OCI-LY7 (cell line): Measurements from ENCODE around the gene MAP7D2. TPM values are rescaled to one million over a fixed set of nuclear protein-coding genes. Genes with fewer than 3 reads are reported as not detected.

Experiments used
- BruUV-seq: library from RNA; stranded (reverse); fragments of 400-500 nt; replicated peaks from 2 replicates; lab custom pipeline; 2021; lab: Mats Ljungman, UMichigan
- CTCF ChIA-PET: fragments of 300-600 bp; sonication (Branson Sonifier 250); formaldehyde crosslinking; loops from one replicate; lab custom pipeline; 2022; ENCODE audit warnings: antibody characterized with exemption; ENCODE audit not compliant: unreplicated experiment; lab: Charles Lee
- POLR2A ChIA-PET: fragments of 300-600 bp; sonication (Branson Sonifier 250); formaldehyde crosslinking; loops from one replicate; lab custom pipeline; 2022; ENCODE audit warnings: antibody characterized with exemption; lab: Charles Lee
- DNase-seq: peaks from one replicate; pipeline ENCODE4 v3.0.0-alpha.2; 2015; ENCODE audit warnings: low spot score
- H2AFZ ChIP-seq: fragments of 200-600 bp; sonication (generic), shearing (Covaris generic); 2 replicates; pipeline ENCODE4 v1.6.1; 2014; ENCODE audit warnings: mild to moderate bottlenecking, antibody characterized with exemption, low read length, moderate library complexity
- H3K27ac ChIP-seq: fragments of 200-600 bp; sonication (generic); 2 replicates; pipeline ENCODE4 v1.5.1; 2014; ENCODE audit warnings: mixed run types, low read depth, mild to moderate bottlenecking, moderate library complexity, low read length, inconsistent platforms; ENCODE audit not compliant: poor library complexity, severe bottlenecking
- H3K36me3 ChIP-seq: fragments of 200-600 bp; sonication (generic); 2 replicates; pipeline ENCODE4 v1.6.1; 2014; ENCODE audit warnings: mild to moderate bottlenecking, antibody characterized with exemption, low read length, moderate library complexity, mixed read lengths; ENCODE audit not compliant: insufficient read depth
- H3K4me1 ChIP-seq: fragments of 200-600 bp; sonication (generic); 2 replicates; pipeline ENCODE4 v1.5.1; 2014; ENCODE audit warnings: mild to moderate bottlenecking, low read length; ENCODE audit not compliant: insufficient read depth, poor library complexity, severe bottlenecking
- H3K4me2 ChIP-seq: fragments of 200-600 bp; sonication (generic); 2 replicates; pipeline ENCODE4 v1.6.1; 2014; ENCODE audit warnings: mild to moderate bottlenecking, low read length
- H3K4me3 ChIP-seq: fragments of 200-600 bp; sonication (generic); 2 replicates; pipeline ENCODE4 v1.5.1; 2014; ENCODE audit warnings: mild to moderate bottlenecking, low read depth, low read length; ENCODE audit not compliant: poor library complexity, severe bottlenecking
- H3K79me2 ChIP-seq: fragments of 200-600 bp; sonication (generic); 2 replicates; pipeline ENCODE4 v1.6.1; 2016; ENCODE audit warnings: low read depth, mild to moderate bottlenecking, low read length, moderate library complexity, mixed read lengths; ENCODE audit not compliant: insufficient read depth
- H3K9me2 ChIP-seq: fragments of 200-600 bp; sonication (generic); 2 replicates; pipeline ENCODE4 v1.6.1; 2016; ENCODE audit warnings: mild to moderate bottlenecking, low read length, mixed read lengths; ENCODE audit not compliant: insufficient read depth
- H3K9me3 ChIP-seq: fragments of 200-600 bp; sonication (generic); 2 replicates; pipeline ENCODE4 v1.6.1; 2014; ENCODE audit warnings: mild to moderate bottlenecking, mixed run types, low read length, mixed read lengths
- H4K20me1 ChIP-seq: fragments of 200-600 bp; sonication (generic); 2 replicates; pipeline ENCODE4 v1.6.1; 2014; ENCODE audit warnings: mild to moderate bottlenecking, antibody characterized with exemption, low read length, moderate library complexity, mixed read lengths; ENCODE audit not compliant: insufficient read depth
- EZH2phosphoT487 ChIP-seq: fragments of 200-600 bp; sonication (generic); IDR thresholded peaks from 2 replicates; pipeline ENCODE4 v1.6.1; 2018; ENCODE audit warnings: low read depth, borderline replicate concordance, mild to moderate bottlenecking, mixed run types, antibody characterized with exemption, low read length, moderate library complexity, mixed read lengths
- intact Hi-C: fragments of 100-400 bp; cut with micrococcal nuclease; formaldehyde crosslinking; loops from one replicate; pipeline ENCODE4 v1.10.0; 2022; ENCODE audit not compliant: unreplicated experiment
- total RNA-seq, 2 experiments: library from RNA; depleted of rRNA in 1 of 2; stranded (reverse); fragments of >200 nt in 1 of 2; shearing (Covaris generic) in 1 of 2; gene quantifications; 2 replicates each; pipeline ENCODE4 v1.2.3, GENCODE V29; 2014 to 2022
- TF ChIP-seq, protein P1 (sequence below): fragments of 200-600 bp; sonication (generic); conservative IDR thresholded peaks from 2 replicates; pipeline ENCODE4 v1.5.1; 2014; ENCODE audit warnings: mild to moderate bottlenecking, antibody characterized with exemption, low read length, moderate library complexity, mixed read lengths

The MAP7D2 gene
- total RNA-seq, 2 experiments from 2014 or later, result 0.13 TPM; not detected in 1

- Histone ChIP-seq H3K4me1 (no peaks in the 10 kb centered on the region), H3K4me2 (no peak overlapping the region), H3K9me2 (no peaks in the 10 kb centered on the region), H3K79me2 (no peaks in the 10 kb centered on the region), H3K4me3 (no peak overlapping the region), H4K20me1 (no peaks in the 10 kb centered on the region), H3K36me3 (no peaks in the 10 kb centered on the region), H3K9me3 (no peaks in the 10 kb centered on the region), H2AFZ (no peak overlapping the region), H3K27ac (no peak overlapping the region)
- intact Hi-C loops, result no loop called here
- POLR2A ChIA-PET, result interaction anchor here (0.7 kb wide), 1 partner anchor 67 kb away, joined by 3 read pairs; no protein-coding TSS in a partner anchor
- DNase-seq, result no peak
- BruUV-seq, result no TSS peak
- TF ChIP-seq, protein P1, sequence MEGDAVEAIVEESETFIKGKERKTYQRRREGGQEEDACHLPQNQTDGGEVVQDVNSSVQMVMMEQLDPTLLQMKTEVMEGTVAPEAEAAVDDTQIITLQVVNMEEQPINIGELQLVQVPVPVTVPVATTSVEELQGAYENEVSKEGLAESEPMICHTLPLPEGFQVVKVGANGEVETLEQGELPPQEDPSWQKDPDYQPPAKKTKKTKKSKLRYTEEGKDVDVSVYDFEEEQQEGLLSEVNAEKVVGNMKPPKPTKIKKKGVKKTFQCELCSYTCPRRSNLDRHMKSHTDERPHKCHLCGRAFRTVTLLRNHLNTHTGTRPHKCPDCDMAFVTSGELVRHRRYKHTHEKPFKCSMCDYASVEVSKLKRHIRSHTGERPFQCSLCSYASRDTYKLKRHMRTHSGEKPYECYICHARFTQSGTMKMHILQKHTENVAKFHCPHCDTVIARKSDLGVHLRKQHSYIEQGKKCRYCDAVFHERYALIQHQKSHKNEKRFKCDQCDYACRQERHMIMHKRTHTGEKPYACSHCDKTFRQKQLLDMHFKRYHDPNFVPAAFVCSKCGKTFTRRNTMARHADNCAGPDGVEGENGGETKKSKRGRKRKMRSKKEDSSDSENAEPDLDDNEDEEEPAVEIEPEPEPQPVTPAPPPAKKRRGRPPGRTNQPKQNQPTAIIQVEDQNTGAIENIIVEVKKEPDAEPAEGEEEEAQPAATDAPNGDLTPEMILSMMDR, result no peak
- TF ChIP-seq EZH2phosphoT487, result no peak
- CTCF ChIA-PET, result no interaction called here
Measured at GRCh38 chrX:20029728-20030127, 87.0 kb downstream of the MAP7D2 start.

- no peaks in the 10 kb centered on the region for H3K4me1 ChIP-seq
- no peaks in the 10 kb centered on the region for H3K36me3 ChIP-seq
- no peak overlapping the region for H3K4me2 ChIP-seq
- ChIA-PET CTCF (no interaction called here), POLR2A (no interaction called here)
- no peak overlapping the region for H3K27ac ChIP-seq
- no peak for DNase-seq
- no TSS peak for BruUV-seq
- H3K9me3 ChIP-seq, result no peaks in the 10 kb centered on the region
- H3K9me2 ChIP-seq, result no peaks in the 10 kb centered on the region
- H3K79me2 ChIP-seq, result no peaks in the 10 kb centered on the region
- no peaks in the 10 kb centered on the region for H4K20me1 ChIP-seq
- intact Hi-C loops, result no loop called here
- no peak for TF ChIP-seq EZH2phosphoT487
- TF ChIP-seq, protein P1, result no peak
- H3K4me3 ChIP-seq, result no peak overlapping the region
- no peak overlapping the region for H2AFZ ChIP-seq
Measured at GRCh38 chrX:20028588-20028987, 88.1 kb downstream of the MAP7D2 start.

DNA sequence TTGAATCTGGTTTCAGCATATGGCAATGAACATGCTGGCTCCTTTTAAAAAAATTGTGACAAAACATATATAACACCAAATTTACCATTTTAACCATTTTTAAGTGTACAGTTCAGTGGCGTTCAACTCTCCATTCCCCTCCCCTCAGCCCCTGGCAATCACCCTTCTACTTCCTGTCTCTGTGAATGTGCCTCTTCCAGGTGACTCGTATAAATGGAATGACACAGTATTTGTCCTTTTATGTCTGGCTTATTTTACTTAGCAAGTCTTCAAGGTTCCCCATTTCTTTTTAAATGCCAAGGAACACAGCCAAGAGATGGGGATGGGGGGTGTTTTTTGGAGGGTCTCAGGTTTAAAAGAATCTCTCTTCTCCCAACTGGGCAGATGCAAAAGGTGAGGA lies 90.4 kb downstream of the MAP7D2 start:
- DNase-seq, result no peak
- intact Hi-C loops, result no loop called here
- Histone ChIP-seq H2AFZ (no peak overlapping the region), H3K79me2 (no peaks in the 10 kb centered on the region), H3K36me3 (no peaks in the 10 kb centered on the region), H3K27ac (no peak overlapping the region), H3K9me3 (no peaks in the 10 kb centered on the region), H3K4me1 (no peaks in the 10 kb centered on the region), H3K9me2 (no peaks in the 10 kb centered on the region), H3K4me2 (no peak overlapping the region), H4K20me1 (no peaks in the 10 kb centered on the region), H3K4me3 (no peak overlapping the region)
- TF ChIP-seq EZH2phosphoT487, result no peak
- TF ChIP-seq, protein P1, result no peak
- no TSS peak for BruUV-seq
- CTCF ChIA-PET, result no interaction called here
- POLR2A ChIA-PET, result no interaction called here
